ENCODE results near the gene C10orf105.

Gene C10orf105

DNA sequence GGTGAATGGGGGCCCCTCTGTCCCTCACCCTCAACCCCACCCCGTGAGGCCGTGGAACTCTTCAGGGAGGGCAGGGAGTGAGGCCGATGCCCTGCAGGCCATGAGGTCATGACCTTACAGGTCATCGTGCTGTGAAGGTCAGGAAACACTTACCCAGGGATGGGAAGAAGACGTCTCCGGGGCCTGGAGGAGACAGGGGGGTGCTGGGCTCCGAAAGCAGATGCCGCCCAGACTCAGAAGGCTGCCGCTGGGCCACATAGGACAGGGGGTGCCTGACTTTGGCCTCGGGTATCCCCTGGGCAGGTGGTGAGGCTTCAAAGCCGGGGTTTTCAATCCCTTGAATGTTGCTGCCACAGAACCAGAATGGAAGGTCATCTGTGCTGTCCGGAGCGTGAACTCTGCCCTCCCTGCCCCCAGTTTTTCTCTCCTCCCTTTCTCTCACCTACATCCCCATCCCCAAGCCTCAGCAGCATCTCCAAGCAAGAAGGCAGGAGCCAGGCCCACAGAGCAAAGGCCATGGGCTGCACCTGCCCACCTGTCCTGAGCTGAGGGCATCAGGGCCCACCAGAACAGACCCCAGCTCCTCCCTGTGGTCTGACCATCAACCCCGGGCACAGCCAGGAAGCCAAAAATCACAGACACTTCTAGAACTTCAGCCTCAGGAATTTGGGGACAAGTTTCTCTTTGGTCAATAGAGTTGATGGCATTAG is 32.1 kb upstream of the C10orf105 start:
- DNase-seq, result no peak

DNA sequence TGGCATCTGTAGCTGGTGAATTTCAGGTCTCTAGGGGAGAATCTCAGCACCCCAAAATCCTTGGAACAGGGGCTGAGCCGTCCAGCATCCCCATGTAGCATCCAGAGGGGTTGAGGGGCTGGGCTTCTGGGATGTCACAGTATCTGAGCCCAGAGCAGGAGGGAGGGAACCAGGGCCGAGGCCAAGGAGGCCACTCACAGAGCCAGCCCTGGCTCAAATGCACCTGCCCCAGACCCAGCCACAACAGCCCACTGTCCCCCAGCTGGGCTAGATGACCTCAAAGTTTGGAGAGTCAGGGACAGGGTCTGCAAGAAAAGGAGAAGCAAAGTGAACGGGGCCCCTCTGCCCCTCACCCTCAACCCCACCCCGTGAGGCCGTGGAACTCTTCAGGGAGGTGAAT is 31.4 kb upstream of the C10orf105 start:
- DNase-seq, result no peak

- DNase-seq, result no peak
Observed at GRCh38 chr10:71750124-71750841, 30.7 kb upstream of the C10orf105 start.

DNA sequence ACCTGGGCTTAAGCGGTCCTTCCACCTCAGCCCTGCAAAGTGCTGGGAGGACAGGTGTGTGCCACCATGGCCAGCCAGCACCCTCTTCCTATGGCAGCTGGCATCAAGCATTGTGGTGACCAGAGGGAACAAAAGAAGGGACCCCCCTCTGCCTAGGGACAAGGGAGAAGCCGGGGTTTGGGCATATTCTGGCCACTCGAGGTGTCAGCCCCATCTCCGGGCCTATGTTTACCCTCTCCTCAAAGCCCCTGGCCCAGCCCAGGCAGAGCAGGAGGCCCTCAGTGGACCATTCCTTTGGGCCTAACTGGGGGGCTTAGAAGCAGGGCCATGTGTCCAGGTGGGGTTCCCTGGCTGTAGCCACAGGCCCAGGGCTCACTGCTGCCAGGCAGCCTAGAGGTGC is 29.8 kb upstream of the C10orf105 start:
- DNase-seq, result no peak

DNA sequence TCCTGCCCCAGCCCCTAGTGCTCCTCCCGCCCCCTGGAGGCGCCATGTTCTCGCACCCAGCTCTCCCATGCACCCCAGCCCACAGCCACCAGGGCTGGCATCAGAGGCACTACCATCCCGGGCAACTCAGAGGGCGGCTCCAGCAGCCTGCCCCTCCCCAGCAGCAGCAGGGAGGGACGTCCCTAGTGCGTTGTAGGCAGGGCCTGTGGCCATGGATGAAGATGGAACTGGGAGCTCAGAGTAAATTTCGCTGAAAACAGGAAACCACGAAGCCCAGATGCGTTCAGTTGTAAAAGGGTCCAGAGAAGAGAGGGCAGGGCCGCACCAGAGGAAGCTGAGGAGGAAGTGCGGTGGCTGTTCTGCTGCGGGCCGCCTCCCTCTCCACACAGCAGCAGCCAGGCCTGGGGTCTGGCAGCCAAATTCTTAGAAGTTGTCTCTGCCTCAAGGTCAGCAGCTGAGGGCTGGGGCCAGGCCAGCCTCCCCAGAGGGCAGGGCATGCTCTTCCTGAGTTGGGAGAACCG is 29.2 kb upstream of the C10orf105 start:
- no peak for DNase-seq

GRCh38 chr10:71747551-71748523 is 28.3 kb upstream of the C10orf105 start:
- no peak for DNase-seq

DNA sequence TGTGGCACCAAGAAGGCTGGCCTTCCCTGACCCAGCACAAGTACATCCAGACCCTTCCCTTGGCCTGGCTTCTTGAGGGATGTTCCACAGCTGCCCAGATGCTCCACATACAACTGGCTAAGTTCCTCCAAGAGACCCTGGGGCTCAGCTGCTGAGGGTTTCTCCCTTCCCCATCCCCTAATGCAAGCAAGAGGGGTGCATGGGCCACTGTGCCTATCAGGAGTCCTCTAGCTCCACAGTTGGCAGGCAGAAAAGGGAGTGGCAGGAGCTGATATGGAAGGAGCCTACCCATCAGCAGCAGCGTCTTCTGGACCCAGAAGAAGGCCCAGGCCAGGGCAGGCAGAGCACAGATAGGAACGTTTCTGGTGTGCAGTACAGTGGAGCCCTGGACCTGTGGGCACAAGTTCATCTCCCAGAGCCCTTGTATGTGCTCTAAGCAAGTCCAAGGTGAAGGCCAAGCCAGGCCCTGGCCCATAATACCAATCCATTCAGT is 27.5 kb upstream of the C10orf105 start:
- no peak for DNase-seq

GRCh38 chr10:71746344-71747037 is 26.9 kb upstream of the C10orf105 start:
- DNase-seq, result no peak

- DNase-seq, result no peak
Observed at GRCh38 chr10:71745664-71746250, 26.2 kb upstream of the C10orf105 start.

GRCh38 chr10:71744897-71745663 is 25.5 kb upstream of the C10orf105 start:
- no peak for DNase-seq

- no peak for DNase-seq
Observed at GRCh38 chr10:71743866-71744265, 24.3 kb upstream of the C10orf105 start.

GRCh38 chr10:71743089-71743838 is 23.7 kb upstream of the C10orf105 start:
- no peak for DNase-seq

DNA sequence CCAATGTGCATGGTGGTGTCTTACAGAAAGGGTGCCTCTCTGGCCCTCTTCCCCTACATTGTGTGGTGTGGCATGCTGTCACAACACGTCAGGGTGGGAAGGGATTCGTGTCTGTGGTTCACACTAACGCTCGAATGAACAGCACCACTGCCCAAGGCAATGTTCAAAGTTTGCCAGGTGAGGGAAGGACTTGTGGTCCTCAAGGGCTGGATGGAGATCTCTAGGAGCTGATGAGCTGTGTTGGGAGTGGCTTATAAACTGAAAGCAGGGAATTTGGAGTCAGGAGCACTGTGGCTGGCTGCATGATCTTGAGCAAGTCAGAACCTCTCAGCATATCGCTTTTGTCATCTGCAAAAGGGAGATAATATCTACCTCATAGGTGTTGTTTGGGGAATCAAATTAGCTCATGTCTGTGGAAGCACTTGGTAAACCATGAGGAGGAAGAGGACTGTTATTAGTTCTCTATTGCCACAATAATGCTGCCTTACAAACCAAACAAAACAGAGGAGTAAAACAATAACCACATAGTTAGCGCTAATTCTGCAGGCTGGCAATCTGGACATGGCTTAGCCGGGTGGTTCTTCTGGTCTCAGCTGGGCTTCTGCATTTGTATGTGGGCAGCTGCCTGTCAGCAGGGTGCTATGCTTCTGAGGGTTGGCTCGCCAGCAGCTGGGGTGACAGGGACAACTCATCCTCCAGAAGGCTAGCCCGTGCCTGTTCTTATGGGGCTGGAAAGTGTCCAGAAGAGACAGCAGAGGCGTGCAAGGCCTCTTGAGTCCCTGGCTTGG is 22.9 kb upstream of the C10orf105 start:
- DNase-seq, result no peak

GRCh38 chr10:71741671-71742070 is 22.1 kb upstream of the C10orf105 start:
- no peak for DNase-seq

- no peak for DNase-seq
Observed at GRCh38 chr10:71741029-71741428, 21.5 kb upstream of the C10orf105 start.

GRCh38 chr10:71740069-71740653 is 20.6 kb upstream of the C10orf105 start:
- DNase-seq, result no peak

DNA sequence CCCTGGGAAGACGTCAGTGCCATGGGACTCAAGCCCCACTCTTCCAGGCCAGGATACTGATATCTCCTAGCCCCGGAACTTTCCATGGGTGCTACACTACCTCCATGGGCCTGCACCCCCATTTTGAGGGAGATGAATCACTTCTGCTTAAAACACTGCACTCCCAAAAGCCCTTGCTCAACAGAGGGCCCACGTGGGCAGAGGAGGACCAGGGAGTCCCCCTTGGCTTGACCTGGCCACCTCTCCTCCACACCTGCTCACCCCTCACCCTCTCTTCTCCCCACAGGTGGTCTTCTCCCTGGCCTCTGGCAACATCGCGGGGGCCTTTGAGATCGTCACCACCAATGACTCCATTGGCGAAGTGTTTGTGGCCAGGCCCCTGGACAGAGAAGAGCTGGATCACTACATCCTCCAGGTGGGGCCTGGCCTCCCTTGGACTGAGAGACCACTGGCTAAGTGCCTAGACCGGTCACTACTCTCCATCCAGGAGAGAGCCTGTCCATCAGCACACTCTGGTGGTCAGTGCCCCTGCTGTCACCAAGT is 19.9 kb upstream of the C10orf105 start:
- DNase-seq, result no peak

GRCh38 chr10:71737834-71738197 is 18.2 kb upstream of the C10orf105 start:
- no peak for DNase-seq

Data from NCI-H524 treated with DMSO at 0.1 percent for 48 hours (cell line).